Muscle layer of duodenum (tissue), 2 donors: ENCODE measurements around the gene NPBWR2.
"Not testable (repeated sequence)": the region's sequence is repeated elsewhere in the genome, so short reads cannot be mapped to it uniquely, and the experiment has no call there.

Source experiments
- H3K27ac ChIP-seq: one replicate; pipeline ENCODE4 v1.7.0; 2013; ENCODE audit warnings: mild to moderate bottlenecking, low read length
- H3K27me3 ChIP-seq: one replicate; pipeline ENCODE4 v1.7.0; 2013; ENCODE audit warnings: low read depth, mild to moderate bottlenecking, control low read depth, low read length
- H3K36me3 ChIP-seq, 2 donors: one replicate each; pipeline ENCODE4 v1.7.0; 2013; ENCODE audit warnings: low read length in 2 of 2, control low read depth in 1 of 2, mild to moderate bottlenecking in 1 of 2; ENCODE audit not compliant: insufficient read depth in 2 of 2, control insufficient read depth in 1 of 2
- H3K4me1 ChIP-seq, 2 donors: one replicate each; pipeline ENCODE4 v1.7.0; 2013; ENCODE audit warnings: low read length in 2 of 2, mild to moderate bottlenecking in 2 of 2, control low read depth in 1 of 2, moderate library complexity in 1 of 2; ENCODE audit not compliant: insufficient read depth in 2 of 2, control insufficient read depth in 1 of 2
- H3K4me3 ChIP-seq, 2 donors: one replicate each; pipeline ENCODE4 v1.7.0; 2013; ENCODE audit warnings: low read length in 2 of 2, low read depth in 1 of 2, mild to moderate bottlenecking in 1 of 2
- H3K9me3 ChIP-seq, 2 donors: one replicate each; pipeline ENCODE4 v1.7.0; 2013; ENCODE audit warnings: low read length in 2 of 2, control low read depth in 1 of 2, mild to moderate bottlenecking in 1 of 2; ENCODE audit not compliant: control insufficient read depth in 1 of 2
- donor health status: healthy.

The NPBWR2 gene

DNA sequence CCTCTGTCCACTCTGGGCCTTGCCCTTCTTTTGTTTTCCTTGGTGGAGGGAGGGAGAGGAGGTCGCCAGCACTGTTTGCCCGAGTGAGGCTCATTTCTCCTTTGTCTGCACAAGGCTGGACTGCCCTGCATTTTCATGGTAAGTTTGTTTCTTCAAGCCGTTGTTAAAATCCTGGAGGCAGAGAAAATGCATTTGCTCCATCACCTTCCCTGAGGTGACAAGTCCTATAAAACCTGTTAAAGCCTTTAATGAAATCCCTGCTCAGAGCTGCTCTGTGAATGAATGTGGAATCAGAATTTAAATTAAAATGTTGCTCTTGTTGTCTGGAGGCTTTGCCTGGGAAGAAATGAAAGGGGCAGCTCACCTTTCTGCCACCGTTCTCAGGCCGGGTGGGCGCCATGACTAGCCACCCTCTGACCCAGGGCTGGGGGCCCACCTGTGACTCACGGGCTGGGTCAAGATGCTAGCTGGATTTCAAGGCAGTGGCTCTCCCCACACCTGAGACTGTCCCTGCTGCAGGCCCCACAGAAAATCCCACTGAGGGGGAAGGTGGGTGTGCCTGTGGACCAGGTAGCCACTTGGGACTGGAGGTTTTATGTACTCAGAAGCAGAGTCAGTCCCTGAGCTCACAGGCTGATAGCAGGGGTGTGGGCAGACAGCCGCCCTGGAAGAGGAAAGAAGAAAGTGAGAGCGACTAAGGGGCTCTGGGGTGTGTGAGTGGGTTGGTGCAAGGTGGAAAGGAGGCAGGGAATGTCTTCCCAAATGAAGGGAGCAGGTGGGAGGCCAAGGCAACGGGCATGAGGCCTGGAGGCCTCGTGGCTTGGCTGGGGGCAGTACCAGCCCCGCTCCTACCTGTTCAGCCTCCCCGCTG lies 32.9 kb upstream of the NPBWR2 start:
- Histone ChIP-seq H3K4me1 (no peaks in the 10 kb centered on the region), H3K4me3 (no peak overlapping the region), H3K27ac (no peak overlapping the region), H3K27me3 (no peaks in the 10 kb centered on the region), H3K9me3 (peaks cover 0 to 6% of the 10 kb centered on the region in 2 donors), H3K36me3 (no peaks in the 10 kb centered on the region)

DNA sequence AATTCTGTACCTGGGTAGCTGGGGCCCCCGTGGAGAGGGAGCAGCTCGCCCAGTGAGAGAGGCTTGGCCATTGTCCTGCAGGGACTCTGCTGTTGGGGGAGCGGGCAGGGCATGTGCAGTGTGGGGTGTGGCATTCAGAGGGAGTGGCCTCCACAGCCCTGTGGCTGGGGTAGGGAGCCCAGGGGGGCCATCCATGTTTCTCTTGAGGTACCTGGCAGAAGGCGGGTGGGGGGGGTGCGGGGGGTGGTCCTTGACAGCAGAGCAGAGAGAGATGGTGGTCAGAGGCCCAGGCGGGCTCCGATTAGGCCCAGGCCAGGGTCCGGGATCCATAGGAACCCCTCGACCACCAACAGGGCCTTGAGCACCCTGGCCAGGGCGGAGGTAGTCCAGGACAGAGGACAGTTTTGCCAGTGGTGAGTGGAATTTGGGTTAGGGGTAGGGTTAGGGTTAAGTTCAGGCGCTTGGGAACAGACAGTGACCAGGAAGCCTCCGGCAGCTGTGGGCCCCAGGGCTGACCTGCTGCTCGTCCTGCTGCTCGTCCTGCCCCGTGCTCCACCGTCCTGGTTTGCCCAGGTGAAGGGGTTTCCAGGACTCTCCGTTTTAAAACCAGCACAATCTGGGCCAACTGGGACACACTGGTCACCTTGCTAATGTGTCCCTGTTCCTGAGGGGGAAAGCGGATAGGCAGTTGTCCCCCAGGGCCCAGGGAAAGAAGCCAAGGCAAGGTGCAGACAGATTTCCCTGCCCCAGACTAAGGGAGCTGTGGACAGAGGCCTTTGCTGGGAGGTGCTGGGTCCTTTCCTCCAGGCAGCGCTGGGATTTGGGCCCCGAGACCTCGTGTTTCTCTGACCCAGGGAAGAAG lies 32.1 kb upstream of the NPBWR2 start:
- no peaks in the 10 kb centered on the region for H3K27me3 ChIP-seq
- H3K4me1 ChIP-seq, result no peaks in the 10 kb centered on the region
- H3K36me3 ChIP-seq, result no peaks in the 10 kb centered on the region
- no peaks in the 10 kb centered on the region for H3K9me3 ChIP-seq
- no peak overlapping the region for H3K4me3 ChIP-seq
- H3K27ac ChIP-seq, result no peak overlapping the region

DNA sequence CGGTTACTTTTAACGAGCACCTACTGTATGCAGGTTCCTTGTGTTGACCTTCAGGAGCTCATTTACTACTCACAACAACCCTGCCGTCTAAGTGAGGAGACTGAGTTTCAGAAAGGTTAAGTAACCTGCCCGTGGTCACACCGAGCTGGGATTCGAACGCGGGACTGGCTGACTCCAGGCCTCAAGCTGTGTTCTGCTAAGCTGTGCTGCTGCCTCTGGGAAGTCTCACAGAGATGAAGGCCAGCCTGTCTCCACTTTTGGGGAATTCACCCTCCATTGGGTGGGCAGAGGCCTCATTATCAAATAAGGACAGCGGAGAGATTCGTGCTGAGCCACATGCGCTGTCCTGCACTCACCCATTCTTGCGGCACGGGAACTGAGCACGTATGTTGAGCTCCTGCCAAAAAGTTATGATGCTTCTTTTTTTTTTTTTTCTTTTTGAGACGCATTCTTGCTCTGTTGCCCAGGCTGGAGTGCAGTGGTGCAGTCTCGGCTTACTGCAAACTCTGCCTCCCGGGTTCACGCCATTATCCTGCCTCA lies 31.0 kb upstream of the NPBWR2 start:
- Histone ChIP-seq H3K27me3 (no peaks in the 10 kb centered on the region), H3K36me3 (no peaks in the 10 kb centered on the region), H3K4me3 (no peak overlapping the region), H3K27ac (no peak overlapping the region), H3K4me1 (no peaks in the 10 kb centered on the region), H3K9me3 (no peaks in the 10 kb centered on the region)

DNA sequence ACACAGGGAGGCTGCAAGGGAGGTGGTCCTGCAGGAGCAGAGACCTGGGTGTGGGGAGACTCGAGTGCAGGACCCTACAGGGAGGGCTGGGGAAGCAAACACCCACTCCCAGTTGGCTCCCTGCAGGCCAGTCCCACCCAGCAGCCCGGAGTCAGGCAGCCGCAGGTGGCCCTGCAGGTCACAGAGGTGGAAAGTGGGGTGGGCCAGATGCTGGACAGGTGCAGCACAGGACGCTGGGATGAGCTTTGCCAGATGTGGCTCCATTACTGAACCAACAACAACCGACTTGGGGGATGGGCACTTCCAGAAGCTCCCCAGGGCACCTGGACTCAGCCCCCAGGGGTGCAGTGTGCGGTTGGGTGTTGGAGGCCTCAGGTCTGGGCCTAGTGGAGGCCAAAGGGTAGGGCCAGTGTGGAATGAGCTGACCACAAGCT lies 30.2 kb upstream of the NPBWR2 start:
- no peaks in the 10 kb centered on the region for H3K36me3 ChIP-seq

DNA sequence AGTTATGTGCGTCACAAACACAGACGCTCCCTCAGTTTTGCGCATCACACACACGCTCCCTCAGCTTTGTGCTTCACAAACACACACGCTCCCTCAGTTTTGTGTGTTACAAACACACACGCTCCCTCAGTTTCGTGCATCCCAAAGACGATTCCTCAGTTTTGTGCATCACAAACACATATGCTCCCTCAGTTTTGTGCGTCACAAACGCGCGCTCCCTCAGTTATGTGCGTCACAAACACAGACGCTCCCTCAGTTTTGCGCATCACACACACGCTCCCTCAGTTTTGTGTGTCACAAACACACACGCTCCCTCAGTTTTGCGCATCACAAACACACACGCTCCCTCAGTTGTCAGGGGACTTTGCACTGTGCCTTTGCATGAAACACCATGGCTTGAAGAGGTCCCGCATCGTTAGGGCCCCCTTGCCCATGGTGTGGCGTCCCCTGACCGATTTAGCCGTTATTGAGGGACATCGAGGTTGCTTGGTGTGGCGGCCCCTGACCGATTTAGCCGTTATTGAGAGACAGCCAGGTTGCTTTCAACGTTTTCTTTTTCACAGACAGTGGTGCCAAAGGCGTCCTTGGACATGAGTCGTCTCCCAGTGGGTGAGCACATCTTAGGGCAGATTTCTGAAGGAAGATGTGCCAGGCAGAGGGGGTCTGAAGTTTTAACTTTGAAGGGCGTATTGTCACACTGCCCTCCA lies 28.8 kb upstream of the NPBWR2 start:
- H3K27ac ChIP-seq, result no peak overlapping the region
- no peaks in the 10 kb centered on the region for H3K36me3 ChIP-seq
- no peak overlapping the region for H3K4me3 ChIP-seq
- H3K4me1 ChIP-seq, result no peaks in the 10 kb centered on the region
- H3K27me3 ChIP-seq, result no peaks in the 10 kb centered on the region
- H3K9me3 ChIP-seq, result no peaks in the 10 kb centered on the region

More for the DNA sequence above, 30.2 kb upstream of the NPBWR2 start:
- no peak overlapping the region for H3K27ac ChIP-seq
- H3K9me3 ChIP-seq, result no peaks in the 10 kb centered on the region
- no peak overlapping the region for H3K4me3 ChIP-seq
- H3K4me1 ChIP-seq, result no peaks in the 10 kb centered on the region
- no peaks in the 10 kb centered on the region for H3K27me3 ChIP-seq

DNA sequence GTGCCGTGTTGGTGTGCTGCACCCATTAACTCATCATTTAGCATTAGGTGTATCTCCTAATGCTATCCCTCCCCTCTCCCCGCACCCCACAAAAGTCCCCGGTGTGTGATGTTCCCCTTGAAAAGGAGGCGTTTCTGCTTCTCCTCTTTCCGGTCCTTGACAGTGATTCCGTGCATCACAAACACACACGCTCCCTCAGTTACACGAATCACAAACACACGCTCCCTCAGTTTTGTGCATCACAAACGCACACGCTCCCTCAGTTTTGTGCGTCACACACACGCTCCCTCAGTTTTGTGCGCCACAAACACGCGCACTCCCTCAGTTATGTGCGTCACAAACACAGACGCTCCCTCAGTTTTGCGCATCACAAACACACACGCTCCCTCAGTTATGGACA lies 27.4 kb upstream of the NPBWR2 start:
- not testable (repeated sequence) for H3K27me3 ChIP-seq, H3K4me1 ChIP-seq, H3K27ac ChIP-seq, H3K36me3 ChIP-seq, H3K4me3 ChIP-seq, H3K9me3 ChIP-seq

DNA sequence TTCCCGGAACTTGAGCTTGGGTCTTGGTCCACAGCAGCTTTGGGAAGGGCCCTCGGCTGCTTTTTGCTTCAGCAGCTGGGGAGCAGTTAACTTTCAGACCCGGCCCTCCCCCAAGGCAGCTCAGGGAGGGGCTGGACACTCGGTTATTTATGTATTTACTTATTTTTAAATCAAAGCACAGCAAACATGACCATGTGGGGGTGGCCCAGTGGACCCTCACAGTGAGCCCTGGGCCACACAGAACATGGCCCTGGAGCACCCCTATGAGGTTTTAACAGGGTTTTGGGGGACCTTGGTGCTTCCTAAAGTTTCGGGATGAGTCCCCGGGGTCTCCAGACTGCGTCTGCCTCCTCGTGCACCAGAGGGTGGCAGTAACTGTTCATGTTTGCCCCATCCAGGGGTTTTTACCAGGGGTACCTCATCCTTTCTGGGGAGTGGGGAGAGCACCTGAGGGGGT lies 26.6 kb upstream of the NPBWR2 start:
- Histone ChIP-seq H3K9me3 (no peaks in the 10 kb centered on the region), H3K36me3 (no peaks in the 10 kb centered on the region), H3K27me3 (no peaks in the 10 kb centered on the region), H3K4me3 (no peak overlapping the region), H3K4me1 (no peaks in the 10 kb centered on the region), H3K27ac (no peak overlapping the region)

DNA sequence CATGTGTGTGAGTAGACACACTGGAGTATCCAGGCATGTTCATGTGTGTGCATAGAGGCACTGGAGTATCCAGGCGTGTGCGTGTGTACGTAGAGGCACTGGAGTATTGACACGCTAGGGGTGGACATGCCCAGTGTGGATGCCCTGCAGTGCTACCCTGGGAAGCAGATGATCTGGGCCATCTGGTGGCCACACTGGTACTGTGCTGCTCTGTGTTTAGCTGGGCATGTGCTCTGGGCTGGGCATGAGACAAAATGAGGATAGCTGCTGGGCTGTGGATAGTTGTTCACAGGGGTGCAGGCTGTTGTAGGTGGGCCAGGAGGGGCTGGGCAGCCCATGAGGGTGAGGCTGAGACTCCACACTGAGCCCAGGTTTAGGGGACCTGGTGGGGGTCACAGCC lies 24.0 kb upstream of the NPBWR2 start:
- Histone ChIP-seq H3K27me3 (no peaks in the 10 kb centered on the region), H3K36me3 (no peaks in the 10 kb centered on the region), H3K4me1 (no peaks in the 10 kb centered on the region), H3K4me3 (no peak overlapping the region), H3K9me3 (no peaks in the 10 kb centered on the region), H3K27ac (no peak overlapping the region)

DNA sequence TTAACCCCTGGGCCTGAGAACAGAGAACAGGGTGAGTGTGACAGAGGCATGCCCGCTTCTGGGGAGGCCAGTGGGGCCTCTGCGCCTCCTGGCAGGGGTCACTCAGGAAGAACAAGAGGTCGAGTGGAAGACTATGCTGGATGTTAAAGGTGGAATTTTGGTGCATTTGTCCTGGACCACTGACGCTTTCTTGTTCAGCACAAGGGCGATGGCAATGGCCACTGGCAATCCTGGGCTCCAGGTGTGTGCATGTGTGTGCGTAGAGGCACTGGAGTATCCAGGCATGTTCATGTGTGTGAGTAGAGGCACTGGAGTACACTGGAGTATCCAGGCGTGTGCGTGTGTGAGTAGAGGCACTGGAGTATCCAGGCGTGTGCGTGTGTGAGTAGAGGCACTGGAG lies 23.5 kb upstream of the NPBWR2 start:
- H3K27me3 ChIP-seq, result no peaks in the 10 kb centered on the region

DNA sequence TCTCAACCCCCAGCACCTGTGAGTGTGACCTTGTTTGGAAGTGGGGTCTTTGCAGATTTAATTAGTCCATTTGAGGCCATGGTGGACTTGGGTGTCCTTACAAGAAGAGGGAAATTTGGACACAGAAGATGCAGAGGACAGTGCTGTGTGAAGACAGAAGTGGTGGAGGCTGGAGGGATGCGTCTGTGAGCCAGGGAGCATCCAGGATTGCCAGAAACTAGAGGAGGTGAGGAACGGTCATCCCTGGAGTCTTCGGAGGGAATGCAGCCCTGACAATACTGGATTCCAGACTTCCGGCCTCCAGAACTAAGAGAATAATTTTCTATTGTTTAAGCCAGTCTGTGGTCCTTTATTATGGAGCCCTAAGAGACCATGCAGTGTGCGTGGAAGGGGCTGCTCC lies 22.9 kb upstream of the NPBWR2 start:
- Histone ChIP-seq H3K9me3 (no peaks in the 10 kb centered on the region), H3K27me3 (no peaks in the 10 kb centered on the region), H3K36me3 (no peaks in the 10 kb centered on the region), H3K4me1 (no peaks in the 10 kb centered on the region), H3K4me3 (no peak overlapping the region), H3K27ac (no peak overlapping the region)

More for the DNA sequence above, 23.5 kb upstream of the NPBWR2 start:
- Histone ChIP-seq H3K4me1 (no peaks in the 10 kb centered on the region), H3K9me3 (no peaks in the 10 kb centered on the region), H3K4me3 (no peak overlapping the region), H3K27ac (no peak overlapping the region), H3K36me3 (no peaks in the 10 kb centered on the region)
